Measurements from ENCODE around the gene FHOD3.

GRCh38 chr18:36708366-36708765 lies 410.9 kb downstream of the FHOD3 start:
- TF ChIP-seq EZH2 (IDR thresholded peaks at IDR 0.05; ENCODE audit: low read depth, low read length, severe bottlenecking) (no peak), GTF2F1 (IDR thresholded peaks at IDR 0.05; ENCODE audit: borderline replicate concordance, low read depth, low read length) (no peak), SP2 (IDR thresholded peaks at IDR 0.05; ENCODE audit: low read length) (no peak)
